ENCODE results near the gene TSPO2. TPM values are rescaled to one million over a fixed set of nuclear protein-coding genes. Genes with fewer than 3 reads are reported as not detected.

The TSPO2 gene
- total and polyA plus RNA-seq, 2 of the 4 experiments (the other 2 are of a cell fraction), result not detected

- ChIA-PET CTCF (no interaction called here), POLR2A (ENCODE audit: unreplicated experiment) (no interaction called here)
- no peak overlapping the region for H3K4ac ChIP-seq (ENCODE audit: low read depth, low read length)
- no peaks in the 10 kb centered on the region for H3K9me3 ChIP-seq (ENCODE audit: control insufficient read depth, insufficient read depth, low read length)
- H3K4me3 ChIP-seq (ENCODE audit: insufficient read depth, low read depth, low read length), result no peak overlapping the region
- H3K27ac ChIP-seq (ENCODE audit: insufficient read depth, low read length), result no peak overlapping the region
- no peak overlapping the region for H2AFZ ChIP-seq (replicated peaks; ENCODE audit: low read length, poor library complexity)
- dilution Hi-C loops (cut with HindIII; ENCODE audit: low sequenced_read_pairs, unreplicated experiment) (no loop called here), in situ Hi-C loops (cut with MboI; ENCODE audit: low sequenced_read_pairs) (loop anchor here (25.0 kb wide), 2 partner anchors 1049 to 1674 kb away; no protein-coding TSS in a partner anchor), intact Hi-C loops (cut with micrococcal nuclease) (no loop called here)
- TF ChIP-seq MAFK (IDR thresholded peaks at IDR 0.05; ENCODE audit: low read depth, low read length), result no peak
- no peak for TF ChIP-seq CEBPB (IDR thresholded peaks at IDR 0.05; ENCODE audit: low read depth, low read length)
- TF ChIP-seq FOS (IDR thresholded peaks at IDR 0.05; ENCODE audit: low read depth, low read length), result no peak
- no peak for TF ChIP-seq RFX5 (IDR thresholded peaks at IDR 0.05; ENCODE audit: low read depth, low read length)
- no peak for TF ChIP-seq USF2 (IDR thresholded peaks at IDR 0.05; ENCODE audit: low read depth, low read length)
- no peak overlapping the region for H4K8ac ChIP-seq (ENCODE audit: low read depth in 2 of 2, low read length in 2 of 2)
- no peak overlapping the region for H4K5ac ChIP-seq (ENCODE audit: low read depth, low read length)
- no peak for DNase-seq
- no peak overlapping the region for H2BK5ac ChIP-seq (ENCODE audit: low read depth, low read length, poor library complexity, severe bottlenecking)
- H4K20me1 ChIP-seq (ENCODE audit: insufficient read depth, low read length), result no peaks in the 10 kb centered on the region
- H2BK15ac ChIP-seq (ENCODE audit: low read depth, low read length), result no peak overlapping the region
- no peak overlapping the region for H2BK20ac ChIP-seq (ENCODE audit: low read depth, low read length)
- no peak overlapping the region for H3K14ac ChIP-seq (replicated peaks; ENCODE audit: low read depth, low read length)
- no peak overlapping the region for H3K18ac ChIP-seq (ENCODE audit: low read depth, low read length)
- H3K27me3 ChIP-seq (ENCODE audit: control insufficient read depth, insufficient read depth, low read length), result peaks cover 18% of the 10 kb centered on the region
- H2AK5ac ChIP-seq (ENCODE audit: low read depth, low read length), result no peak overlapping the region
- H3K36me3 ChIP-seq (ENCODE audit: control insufficient read depth, insufficient read depth, low read length), result no peaks in the 10 kb centered on the region
- no peaks in the 10 kb centered on the region for H3K79me1 ChIP-seq (ENCODE audit: low read depth in 1 of 2, low read length in 2 of 2)
- no peak overlapping the region for H3K23ac ChIP-seq (ENCODE audit: low read depth, low read length)
- H2AK9ac ChIP-seq (replicated peaks; ENCODE audit: low read depth, low read length, poor library complexity), result no peak overlapping the region
- ATAC-seq (ENCODE audit: low read depth), result no peak
- no peak overlapping the region for H3K56ac ChIP-seq (ENCODE audit: extremely low read depth, insufficient read depth, low read length)
- H3K9ac ChIP-seq (ENCODE audit: low read depth, low read length), result no peak overlapping the region
- no peaks in the 10 kb centered on the region for H3K9me1 ChIP-seq (ENCODE audit: insufficient read depth, low read length)
- no TSS peak for BruUV-seq (replicated peaks)
- H4K91ac ChIP-seq (ENCODE audit: insufficient read depth, low read depth, low read length), result no peak overlapping the region
- H2BK120ac ChIP-seq (ENCODE audit: low read depth, low read length), result no peak overlapping the region
- no peak overlapping the region for H3K4me2 ChIP-seq (ENCODE audit: low read depth, low read length)
- no peaks in the 10 kb centered on the region for H3K4me1 ChIP-seq (ENCODE audit: control insufficient read depth, insufficient read depth, low read length)
- no CpG with 5 or more reads among the region's 3 CpGs for whole genome bisulfite sequencing, 2 experiments (ENCODE audit: extremely low coverage in 2 of 2, insufficient read length in 1 of 2)
These were observed 6.1 kb upstream of the TSPO2 start for GRCh38 chr6:41036186-41036585.
